Fibroblast of villous mesenchyme (primary cell): ENCODE data around the gene SAE1. TPM values are rescaled to one million over a fixed set of nuclear protein-coding genes. Genes with fewer than 3 reads are reported as not detected.
A peak's percentile ranks its signal among the peaks of the same experiment; 100 is the strongest.
"Not testable (repeated sequence)": the region's sequence is repeated elsewhere in the genome, so short reads cannot be mapped to it uniquely, and the experiment has no call there.

Experiments
- DNase-seq: peaks from one replicate; pipeline ENCODE4 v3.0.0-alpha.2; 2010; ENCODE audit warnings: low read depth
- H3K4me3 ChIP-seq: 2 replicates; pipeline ENCODE4 v1.5.1; 2011; ENCODE audit warnings: low read depth, mild to moderate bottlenecking, low read length
- CTCF ChIP-seq: IDR thresholded peaks from 2 replicates; pipeline ENCODE4 v1.5.1; 2012; ENCODE audit warnings: low read depth, mild to moderate bottlenecking, low read length; ENCODE audit not compliant: insufficient read depth
- total RNA-seq: library from RNA; depleted of rRNA; stranded (reverse); fragments of >200 nt; gene quantifications from 2 replicates; pipeline ENCODE4 v1.2.3, GENCODE V29; 2012

SAE1 gene
- total RNA-seq, 1 donor = 160 TPM

- no peak for DNase-seq
- TF ChIP-seq CTCF = no peak
- H3K4me3 ChIP-seq = peak overlapping the region; percentile 63
Measured at GRCh38 chr19:47243364-47243775, 112.7 kb downstream of the SAE1 start.

- TF ChIP-seq CTCF = peak; percentile 91
- peak overlapping the region; percentile 63 for H3K4me3 ChIP-seq
- DNase-seq = peak; percentile 97
Measured at GRCh38 chr19:47243776-47244547, 113.3 kb downstream of the SAE1 start.

- DNase-seq = peak; percentile 84
- peak; percentile 92 for TF ChIP-seq CTCF
- no peak overlapping the region for H3K4me3 ChIP-seq
Measured at GRCh38 chr19:47247308-47247990, 116.8 kb downstream of the SAE1 start.

- DNase-seq, H3K4me3 ChIP-seq: not testable (repeated sequence)
Measured at GRCh38 chr19:47253016-47253415, 122.4 kb downstream of the SAE1 start.

GRCh38 chr19:47253467-47253881 lies 122.8 kb downstream of the SAE1 start:
- H3K4me3 ChIP-seq = no peak overlapping the region
- TF ChIP-seq CTCF = no peak

GRCh38 chr19:47253970-47254369 lies 123.3 kb downstream of the SAE1 start:
- H3K4me3 ChIP-seq = no peak overlapping the region
- no peak for TF ChIP-seq CTCF
- no peak for DNase-seq

More at GRCh38 chr19:47253467-47253881, 122.8 kb downstream of the SAE1 start:
- peak; percentile 68 for DNase-seq

- peak; percentile 97 for DNase-seq
- H3K4me3 ChIP-seq = peak within 1 kb of the TSS; percentile 75
- no peak for TF ChIP-seq CTCF
Measured at GRCh38 chr19:47255879-47256692, 125.5 kb downstream of the SAE1 start, which contains the start of gene CCDC9. CCDC9 (plus strand) TSS chr19:47256525; CDS start chr19:47258401, 1,876 bp downstream.
